ENCODE data around the gene DNMT1.

The DNMT1 gene

GRCh38 chr19:10173527-10173926, 21.2 kb downstream of the DNMT1 start:
- no peak for TF ChIP-seq NFIC (IDR thresholded peaks at IDR 0.05)
- no peak for TF ChIP-seq TEAD4 (IDR thresholded peaks at IDR 0.05)
- TF ChIP-seq EGR1 (IDR thresholded peaks at IDR 0.05): no peak
- TF ChIP-seq CREB1 (IDR thresholded peaks at IDR 0.05; ENCODE audit: low read depth): no peak
- TF ChIP-seq, protein P1, sequence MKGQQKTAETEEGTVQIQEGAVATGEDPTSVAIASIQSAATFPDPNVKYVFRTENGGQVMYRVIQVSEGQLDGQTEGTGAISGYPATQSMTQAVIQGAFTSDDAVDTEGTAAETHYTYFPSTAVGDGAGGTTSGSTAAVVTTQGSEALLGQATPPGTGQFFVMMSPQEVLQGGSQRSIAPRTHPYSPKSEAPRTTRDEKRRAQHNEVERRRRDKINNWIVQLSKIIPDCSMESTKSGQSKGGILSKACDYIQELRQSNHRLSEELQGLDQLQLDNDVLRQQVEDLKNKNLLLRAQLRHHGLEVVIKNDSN (IDR thresholded peaks at IDR 0.05): no peak
- TF ChIP-seq FOXM1 (IDR thresholded peaks at IDR 0.05; ENCODE audit: borderline replicate concordance, low read depth): no peak
- no peak for TF ChIP-seq CEBPB (IDR thresholded peaks at IDR 0.05)
- no peak for TF ChIP-seq MAX (IDR thresholded peaks at IDR 0.05)
- TF ChIP-seq EP300 (IDR thresholded peaks at IDR 0.05; ENCODE audit: borderline replicate concordance): no peak
- TF ChIP-seq ZBTB7A (IDR thresholded peaks at IDR 0.05; ENCODE audit: low read depth): no peak
- no peak for TF ChIP-seq YY1 (IDR thresholded peaks at IDR 0.05; ENCODE audit: low read depth)
- TF ChIP-seq REST (IDR thresholded peaks at IDR 0.05; ENCODE audit: low read depth): no peak
- TF ChIP-seq TAF1 (IDR thresholded peaks at IDR 0.05; ENCODE audit: low read depth): no peak
- no peak for TF ChIP-seq TCF12 (IDR thresholded peaks at IDR 0.05; ENCODE audit: low read depth)
- TF ChIP-seq RAD21 (IDR thresholded peaks at IDR 0.05; ENCODE audit: low read depth): no peak

DNA sequence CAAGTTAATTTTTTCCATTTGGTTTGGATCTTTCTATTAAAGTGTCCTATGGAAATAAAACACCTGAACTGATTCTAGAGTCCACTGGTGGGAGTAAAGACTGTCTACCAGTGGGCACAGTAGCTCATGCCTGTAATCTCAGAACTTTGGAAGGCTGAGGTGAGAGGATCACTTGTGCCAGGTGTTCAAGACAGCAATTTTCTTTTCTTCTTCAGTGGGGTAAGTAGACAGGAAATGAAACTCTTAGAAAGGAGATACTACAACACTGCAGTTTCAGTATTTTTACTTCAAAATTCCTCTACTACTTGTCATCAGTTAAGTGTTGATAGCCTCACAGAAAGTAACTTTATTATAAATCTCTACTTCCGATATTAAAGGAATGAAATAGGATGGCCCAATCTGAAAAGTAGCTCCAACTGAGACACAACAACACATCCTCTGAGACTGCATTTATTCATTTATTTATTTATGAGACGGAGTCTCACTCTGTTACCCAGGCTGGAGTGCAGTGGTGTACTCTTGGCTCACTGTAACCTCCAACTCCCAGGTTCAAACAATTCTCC, 26.3 kb downstream of the DNMT1 start:
- TF ChIP-seq CREB1 (IDR thresholded peaks at IDR 0.05; ENCODE audit: low read depth): no peak
- TF ChIP-seq, protein P1 (IDR thresholded peaks at IDR 0.05): no peak
- no peak for TF ChIP-seq MAX (IDR thresholded peaks at IDR 0.05)
- TF ChIP-seq ZBTB7A (IDR thresholded peaks at IDR 0.05; ENCODE audit: low read depth): no peak
- no peak for TF ChIP-seq EP300 (IDR thresholded peaks at IDR 0.05; ENCODE audit: borderline replicate concordance)
- TF ChIP-seq YY1 (IDR thresholded peaks at IDR 0.05; ENCODE audit: low read depth): no peak

- TF ChIP-seq TCF12 (IDR thresholded peaks at IDR 0.05; ENCODE audit: low read depth) (no peak), TEAD4 (IDR thresholded peaks at IDR 0.05) (no peak), ZBTB7A (IDR thresholded peaks at IDR 0.05; ENCODE audit: low read depth) (no peak), TAF1 (IDR thresholded peaks at IDR 0.05; ENCODE audit: low read depth) (no peak), NFIC (IDR thresholded peaks at IDR 0.05) (no peak), YY1 (IDR thresholded peaks at IDR 0.05; ENCODE audit: low read depth) (no peak), EP300 (IDR thresholded peaks at IDR 0.05; ENCODE audit: borderline replicate concordance) (no peak), CREB1 (IDR thresholded peaks at IDR 0.05; ENCODE audit: low read depth) (no peak), MAX (IDR thresholded peaks at IDR 0.05) (no peak), RAD21 (IDR thresholded peaks at IDR 0.05; ENCODE audit: low read depth) (no peak), CEBPB (IDR thresholded peaks at IDR 0.05) (no peak), EGR1 (IDR thresholded peaks at IDR 0.05) (no peak)
- TF ChIP-seq, protein P1 (IDR thresholded peaks at IDR 0.05): no peak
Measured at GRCh38 chr19:10167459-10167858, 27.3 kb downstream of the DNMT1 start.

GRCh38 chr19:10166046-10166445, 28.7 kb downstream of the DNMT1 start:
- TF ChIP-seq YY1 (IDR thresholded peaks at IDR 0.05; ENCODE audit: low read depth) (no peak), TEAD4 (IDR thresholded peaks at IDR 0.05) (no peak), FOXM1 (IDR thresholded peaks at IDR 0.05; ENCODE audit: borderline replicate concordance, low read depth) (no peak), TAF1 (IDR thresholded peaks at IDR 0.05; ENCODE audit: low read depth) (no peak), EP300 (IDR thresholded peaks at IDR 0.05; ENCODE audit: borderline replicate concordance) (no peak), MAX (IDR thresholded peaks at IDR 0.05) (no peak), NFIC (IDR thresholded peaks at IDR 0.05) (no peak), CREB1 (IDR thresholded peaks at IDR 0.05; ENCODE audit: low read depth) (no peak), RAD21 (IDR thresholded peaks at IDR 0.05; ENCODE audit: low read depth) (no peak), ZBTB7A (IDR thresholded peaks at IDR 0.05; ENCODE audit: low read depth) (no peak), REST (IDR thresholded peaks at IDR 0.05; ENCODE audit: low read depth) (no peak), CEBPB (IDR thresholded peaks at IDR 0.05) (no peak)
- TF ChIP-seq, protein P1 (IDR thresholded peaks at IDR 0.05): no peak

All from Ishikawa (cell line).